NCI-H2081 treated with DMSO at 0.1 percent for 48 hours (cell line): ENCODE measurements around the gene PPP2R2C.

Source experiments
- DNase-seq: peaks from one replicate; lab custom pipeline; 2025; lab: John Stamatoyannopoulos, UW

The PPP2R2C gene

DNA sequence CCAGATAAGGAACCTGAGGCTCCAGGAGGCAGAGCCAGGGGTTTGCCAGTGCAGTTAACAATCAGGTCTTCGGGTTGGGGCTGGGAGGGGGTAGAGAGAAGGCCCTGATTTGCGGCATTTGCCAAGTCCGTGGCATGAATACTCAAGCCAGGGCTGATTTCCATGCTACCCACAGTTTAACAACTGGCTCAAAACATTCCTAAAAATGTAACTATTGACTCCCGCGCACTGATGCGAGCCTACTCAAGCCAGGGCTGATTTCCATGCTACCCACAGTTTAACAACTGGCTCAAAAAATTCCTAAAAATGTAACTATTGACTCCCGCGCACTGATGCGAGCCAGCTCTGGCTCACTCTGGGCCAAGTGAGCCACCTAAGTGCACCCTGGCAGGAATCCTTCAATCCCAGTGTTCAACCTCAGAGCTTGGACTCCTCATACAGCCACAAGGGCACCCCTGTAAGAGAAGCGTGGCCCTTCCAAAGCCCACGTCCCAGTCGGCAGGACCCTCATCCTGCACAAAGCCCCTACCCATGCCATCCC, 75.6 kb downstream of the PPP2R2C start:
- DNase-seq: no peak

DNA sequence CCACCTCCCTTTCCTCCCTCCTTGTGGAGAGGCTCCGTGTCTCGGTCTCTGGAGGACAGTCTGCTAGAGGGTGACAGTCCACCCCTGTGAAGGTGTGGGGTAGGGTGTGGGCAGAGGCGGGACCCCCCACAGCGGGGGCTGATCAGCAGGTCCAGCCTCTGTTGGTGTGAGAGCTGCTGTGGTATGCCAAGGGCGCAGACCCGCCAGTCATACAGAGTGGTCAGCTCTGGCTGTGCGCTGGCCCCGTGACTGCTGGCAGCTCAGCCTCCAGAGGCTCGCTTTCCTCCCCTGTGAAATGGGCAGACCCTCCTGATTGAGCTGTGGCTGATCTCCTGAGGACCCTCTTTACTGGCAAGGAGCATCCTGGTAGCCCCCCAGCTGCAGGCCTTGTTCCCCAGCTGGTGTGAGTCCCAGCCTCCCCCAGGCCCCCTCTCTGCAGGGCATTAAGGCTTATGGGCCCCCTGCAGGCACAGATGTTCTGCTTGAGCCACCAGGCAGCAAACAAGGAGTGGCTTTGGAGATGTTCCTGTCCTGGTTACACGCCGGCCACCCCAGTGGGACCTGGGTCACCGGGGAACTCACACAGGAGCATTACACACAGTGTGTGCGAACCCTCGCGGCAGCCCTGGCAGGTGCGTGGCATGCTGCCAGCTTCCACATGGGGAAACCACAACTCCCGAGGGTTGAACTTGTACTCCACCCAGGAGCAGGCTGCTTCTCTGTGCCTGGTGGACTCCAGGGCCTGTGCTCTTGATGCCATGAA, 76.8 kb downstream of the PPP2R2C start:
- DNase-seq: no peak

DNA sequence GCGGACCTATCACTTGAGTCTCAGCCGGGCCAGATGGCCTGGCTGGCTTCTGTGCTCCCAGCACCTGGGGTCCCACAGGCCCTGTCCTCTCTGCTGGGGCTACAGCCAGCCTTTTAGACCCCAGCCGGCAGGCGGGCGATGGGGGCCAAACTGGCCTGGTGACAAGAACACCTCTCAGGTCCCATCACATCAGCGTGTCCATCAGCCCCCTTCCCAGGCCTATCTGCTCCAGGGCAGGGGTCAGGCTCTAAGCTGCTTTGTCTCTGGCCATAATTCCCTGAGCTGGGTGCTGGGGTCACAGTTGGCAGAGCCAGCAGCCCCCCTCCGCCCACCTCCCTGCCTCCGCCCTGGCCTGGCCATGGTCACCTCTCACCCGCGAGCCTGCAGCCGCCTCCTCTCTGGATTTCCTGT, 77.7 kb downstream of the PPP2R2C start:
- no peak for DNase-seq

DNA sequence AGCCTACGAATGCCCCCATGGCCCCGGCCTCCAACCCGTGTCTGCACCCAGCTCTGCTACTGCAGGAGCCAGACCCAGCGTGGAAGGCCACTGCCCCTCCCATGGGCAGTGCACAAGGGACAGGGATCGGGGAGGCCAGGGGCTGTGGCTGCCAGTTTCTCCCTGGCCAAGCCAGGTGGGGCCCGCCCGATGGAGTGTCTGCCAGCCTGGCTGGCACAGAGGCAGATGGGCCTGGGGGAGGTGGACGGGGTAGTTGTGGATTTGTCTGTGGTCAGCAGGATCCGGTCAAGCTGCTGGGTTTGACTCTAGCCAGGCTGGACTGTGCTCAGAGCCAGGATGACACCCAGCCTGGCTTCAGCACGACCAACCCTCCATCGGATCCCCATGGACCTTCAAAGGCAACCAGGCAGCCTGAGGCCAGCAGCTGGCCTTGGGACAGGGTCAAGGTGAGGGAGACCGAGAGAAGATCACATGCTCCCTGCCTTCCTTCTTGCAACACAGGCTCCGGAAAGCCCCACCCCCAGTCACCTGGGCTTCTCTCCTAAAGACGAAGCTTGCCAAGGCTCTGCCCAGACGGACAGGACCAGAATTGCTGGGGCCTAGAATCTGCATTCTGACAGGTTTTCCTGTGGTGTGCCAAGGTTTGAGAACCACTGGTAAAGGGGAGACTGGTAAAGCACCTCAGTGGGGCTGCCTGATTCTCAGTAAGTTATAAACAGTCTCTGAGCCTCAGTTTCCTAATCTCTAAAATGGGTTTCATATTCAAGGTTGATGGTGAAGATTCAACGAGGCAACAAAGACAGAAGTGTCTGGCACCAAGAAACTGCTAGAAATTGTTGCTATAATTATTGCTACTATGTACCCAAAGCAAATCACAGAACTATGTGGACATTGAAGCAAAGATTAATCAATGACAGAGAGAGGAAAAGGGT, 78.6 kb downstream of the PPP2R2C start:
- no peak for DNase-seq

DNA sequence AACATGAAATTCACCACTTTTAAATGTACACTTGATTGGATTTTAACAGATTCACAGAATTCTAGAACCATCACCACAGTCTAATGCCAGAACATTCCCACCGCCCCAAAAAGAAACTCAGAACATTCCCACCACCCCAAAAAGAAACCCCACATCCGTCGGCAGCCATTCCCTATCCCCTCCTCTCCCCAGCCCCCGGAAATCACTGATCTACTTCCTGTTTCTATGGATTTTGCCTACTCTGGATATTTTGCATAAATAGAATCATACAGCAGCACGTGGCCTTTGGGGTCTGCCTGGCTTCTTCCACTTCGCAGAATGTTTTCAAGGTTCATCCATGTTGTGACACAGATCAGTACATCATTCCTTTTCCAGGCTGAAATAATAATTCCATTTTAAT, 79.3 kb downstream of the PPP2R2C start:
- DNase-seq: no peak

DNA sequence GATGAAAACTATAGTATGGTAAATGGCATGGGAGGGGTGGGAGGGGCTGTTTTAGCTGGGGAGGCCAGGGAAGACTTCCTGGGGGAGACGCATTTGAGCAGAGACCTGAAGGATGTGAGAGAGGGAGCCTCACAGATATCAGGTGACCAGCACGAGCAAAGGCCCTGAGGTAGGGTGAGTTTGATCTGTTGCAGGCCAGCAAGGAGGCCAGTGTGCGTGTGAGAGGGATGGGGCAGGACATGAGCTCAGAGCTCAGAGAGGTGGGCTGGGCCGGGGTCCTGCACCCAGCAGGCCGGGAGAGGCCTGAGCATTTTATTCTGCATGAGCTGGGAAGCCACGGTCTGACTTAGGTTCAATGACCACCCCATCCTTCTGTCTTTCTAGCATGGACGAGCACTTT, 80.0 kb downstream of the PPP2R2C start:
- DNase-seq: no peak

DNA sequence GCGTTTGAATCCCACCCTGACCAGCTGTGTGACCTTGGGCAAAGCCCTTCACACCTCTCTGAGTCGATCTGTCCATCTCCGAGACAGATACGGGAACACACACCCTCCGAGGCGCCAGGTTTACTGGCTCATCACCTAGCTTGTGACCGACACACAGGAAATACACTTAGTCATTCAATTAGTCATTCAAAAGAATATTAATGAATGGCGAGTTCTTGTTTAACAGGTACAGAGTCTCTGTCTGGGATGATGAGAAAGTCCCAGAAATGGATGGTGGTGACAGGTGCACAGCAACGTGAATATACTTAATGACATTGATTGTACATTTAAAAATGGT, 80.6 kb downstream of the PPP2R2C start:
- DNase-seq: no peak

DNA sequence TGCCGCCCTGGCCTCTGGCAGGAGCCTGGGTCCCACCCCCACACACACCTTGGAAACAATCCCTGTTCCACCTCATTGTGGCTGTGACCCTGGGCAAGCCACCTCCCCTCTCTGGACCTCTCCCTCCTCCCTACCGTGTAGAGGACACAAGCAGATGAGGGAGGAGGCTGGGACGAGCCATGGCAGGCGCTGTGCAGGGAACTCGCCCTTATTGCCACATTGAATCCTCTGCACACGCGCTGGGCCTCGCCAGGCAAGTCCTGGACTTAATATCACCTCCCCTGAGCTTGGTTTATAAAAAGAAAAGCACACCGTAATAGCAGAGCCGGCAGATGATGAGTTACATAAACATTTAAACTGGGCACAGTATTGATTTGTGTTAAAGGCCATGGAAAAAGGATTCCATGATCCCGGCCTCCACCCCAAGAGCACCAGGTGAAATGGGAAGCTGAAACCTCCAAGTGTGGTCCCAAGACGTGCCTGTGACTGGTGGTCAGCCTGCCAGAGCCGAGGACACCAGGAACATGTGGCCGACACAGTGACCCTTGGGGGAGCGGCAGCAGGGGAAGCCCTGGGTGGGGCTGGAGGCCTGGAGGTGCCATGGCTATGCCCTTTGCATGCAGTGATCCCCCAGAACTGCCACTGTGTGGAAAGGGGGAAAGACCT, 81.1 kb downstream of the PPP2R2C start:
- DNase-seq: no peak

DNA sequence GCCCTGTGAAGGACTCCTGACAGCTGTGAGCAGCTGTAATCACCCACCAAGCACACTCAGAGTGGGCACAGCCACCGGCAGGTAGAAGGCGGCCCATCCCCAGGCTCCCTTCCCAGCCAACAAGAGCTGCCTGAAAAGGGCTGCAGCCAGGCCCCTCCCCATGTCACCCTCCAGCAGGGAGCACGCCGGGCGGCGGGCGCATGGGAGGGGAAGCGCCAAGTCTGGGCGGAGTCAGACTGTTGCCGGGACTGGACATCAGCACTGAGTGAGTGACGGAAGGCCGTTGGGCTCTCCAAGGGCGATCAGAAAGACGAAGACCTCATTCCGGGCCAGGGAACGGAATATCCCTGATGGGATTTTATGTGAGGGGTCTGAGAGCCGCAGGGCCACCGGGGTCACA, 82.1 kb downstream of the PPP2R2C start:
- DNase-seq: no peak

DNA sequence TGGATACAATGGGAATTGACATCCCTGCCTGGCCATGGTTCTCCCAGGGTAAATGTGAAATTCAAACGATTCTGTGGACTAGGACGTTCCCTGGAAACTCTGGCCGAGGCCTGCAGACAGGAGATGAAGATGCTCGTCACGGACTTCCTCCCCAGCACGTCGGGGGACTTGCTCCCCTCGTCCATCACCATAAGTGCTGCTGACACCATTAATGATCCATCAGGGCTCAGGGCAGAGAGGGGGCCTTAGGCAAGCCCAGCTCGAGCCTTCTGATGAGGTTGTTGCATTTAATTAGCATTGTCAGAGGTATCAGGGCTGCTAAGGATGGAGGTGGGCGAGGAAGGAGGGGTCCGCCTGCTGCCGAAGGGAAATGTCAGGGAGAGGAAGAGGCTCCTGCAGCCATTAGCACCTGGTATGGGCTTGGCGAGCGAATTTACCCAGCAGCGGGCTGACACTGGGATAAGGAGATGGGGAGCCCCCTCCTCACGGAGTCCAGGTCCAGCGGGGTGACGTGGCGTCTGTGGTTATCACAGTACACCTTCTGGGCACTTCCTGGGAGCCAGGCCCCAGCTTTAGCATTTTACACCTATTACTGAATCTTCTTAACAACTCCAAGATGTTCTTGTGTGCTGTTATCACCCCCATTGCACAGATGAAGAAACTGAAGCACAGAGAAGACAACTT, 83.1 kb downstream of the PPP2R2C start:
- no peak for DNase-seq

DNA sequence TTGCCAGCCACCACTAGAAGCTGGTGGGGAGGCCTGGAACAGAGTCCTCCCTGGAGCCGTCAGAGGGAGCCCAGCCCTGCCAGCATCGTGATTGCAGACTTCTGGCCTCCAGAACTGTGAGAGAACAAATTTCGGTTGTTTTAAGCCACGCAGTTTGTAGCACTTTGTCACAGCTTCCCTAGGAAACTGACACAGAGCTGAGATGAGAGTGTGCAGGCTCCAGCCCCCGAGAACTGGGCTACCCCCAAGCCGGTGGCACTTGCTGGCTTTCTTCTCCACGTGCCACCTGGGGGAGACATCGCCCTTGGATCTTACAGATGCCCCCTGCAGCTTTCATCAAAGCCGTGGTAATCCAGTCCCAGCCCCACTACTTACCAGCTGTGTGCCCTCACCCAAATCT, 83.7 kb downstream of the PPP2R2C start:
- DNase-seq: no peak

DNA sequence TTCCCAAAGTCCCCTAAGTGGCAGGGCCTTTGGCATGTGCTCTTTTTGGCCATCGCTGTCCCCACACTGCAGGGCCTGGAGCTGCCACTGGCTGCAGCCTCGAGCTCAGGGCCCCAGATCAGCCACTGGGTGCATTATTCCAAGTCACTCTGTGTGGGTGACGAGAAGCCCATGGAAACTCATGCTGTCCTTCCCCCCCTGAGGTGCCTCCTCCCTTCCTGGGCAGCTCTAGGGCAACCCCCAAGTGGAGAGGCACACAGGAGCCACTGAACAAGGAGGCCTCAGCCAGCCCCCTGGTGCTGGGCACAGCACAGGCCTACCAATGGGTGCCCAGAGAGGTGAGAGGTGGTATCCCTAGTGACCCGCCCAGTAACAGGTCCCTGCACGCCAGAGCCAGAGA, 84.5 kb downstream of the PPP2R2C start:
- DNase-seq: no peak

DNA sequence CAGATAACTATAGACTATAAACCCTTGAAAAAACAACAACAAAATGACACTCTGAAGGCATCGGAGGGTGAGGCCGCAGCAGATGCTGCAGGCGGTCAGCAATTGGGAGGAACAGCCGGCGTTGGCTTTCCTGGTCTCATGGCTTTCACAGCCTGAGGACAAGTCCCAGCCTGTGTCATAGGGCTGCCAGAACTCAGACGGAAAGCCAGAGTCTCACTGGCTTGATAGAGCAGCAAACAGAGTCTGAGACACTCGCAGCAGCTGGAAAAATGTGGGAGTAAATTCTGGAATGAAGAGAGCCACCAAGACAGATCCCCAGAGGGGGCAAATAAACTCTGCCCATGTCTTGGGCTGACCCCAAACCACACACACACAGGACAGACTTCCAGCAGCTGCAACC, 86.3 kb downstream of the PPP2R2C start:
- DNase-seq: no peak

DNA sequence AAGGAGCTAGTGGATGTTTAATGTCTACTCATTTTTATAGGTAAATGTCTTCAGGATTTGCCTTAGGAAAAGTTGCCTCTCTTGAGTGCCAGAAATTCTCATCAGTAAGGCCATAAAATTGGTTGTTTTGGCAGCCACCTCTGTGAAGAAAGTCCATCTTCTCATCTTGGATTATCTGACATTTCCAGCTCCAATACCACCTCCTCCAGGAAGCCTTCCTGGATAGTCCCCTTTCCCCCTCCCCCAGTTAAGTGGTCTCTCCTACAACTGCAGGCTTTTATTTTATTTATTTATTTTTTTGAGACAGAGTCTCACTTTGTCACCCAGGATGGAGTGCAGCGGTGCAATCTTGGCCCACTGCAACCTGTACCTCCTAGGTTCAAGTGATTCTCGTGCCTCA, 87.1 kb downstream of the PPP2R2C start:
- DNase-seq: no peak

DNA sequence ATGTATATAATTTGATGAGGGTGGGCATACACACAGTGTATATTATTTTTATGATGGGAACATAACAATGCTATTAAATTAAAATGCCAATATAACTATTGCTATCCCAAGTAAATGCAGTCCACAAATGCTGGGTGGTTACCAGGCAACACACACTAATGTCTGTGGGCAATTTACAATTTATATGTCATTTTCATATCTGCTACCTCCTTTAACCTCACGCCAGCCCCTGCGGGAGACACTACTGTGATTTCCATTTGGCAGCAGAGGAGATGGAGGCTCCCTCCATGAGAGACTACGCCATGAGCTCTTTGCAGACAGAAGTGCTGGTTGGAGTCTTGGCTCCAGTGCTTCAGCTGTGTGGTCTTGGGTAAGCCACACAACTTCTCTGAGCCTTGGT, 87.9 kb downstream of the PPP2R2C start:
- DNase-seq: no peak

DNA sequence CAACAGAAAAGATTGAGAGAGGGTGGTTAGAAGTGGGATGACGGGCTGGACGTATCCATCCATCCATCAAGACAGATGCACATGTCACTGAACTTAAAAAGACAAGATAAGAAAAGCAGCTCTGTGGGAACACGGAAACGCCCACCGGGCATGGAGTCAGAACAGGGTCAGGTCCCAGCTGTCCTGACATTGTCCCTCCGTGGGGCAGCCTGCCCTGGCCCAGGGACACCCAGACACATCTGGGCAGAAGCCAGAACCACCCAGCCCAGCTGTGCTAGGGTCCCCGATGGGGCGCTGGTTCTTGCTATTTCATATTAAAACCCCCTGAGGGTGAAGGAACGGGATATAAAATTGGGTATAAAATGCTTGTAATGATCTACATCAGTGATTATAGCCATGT, 88.5 kb downstream of the PPP2R2C start:
- no peak for DNase-seq

DNA sequence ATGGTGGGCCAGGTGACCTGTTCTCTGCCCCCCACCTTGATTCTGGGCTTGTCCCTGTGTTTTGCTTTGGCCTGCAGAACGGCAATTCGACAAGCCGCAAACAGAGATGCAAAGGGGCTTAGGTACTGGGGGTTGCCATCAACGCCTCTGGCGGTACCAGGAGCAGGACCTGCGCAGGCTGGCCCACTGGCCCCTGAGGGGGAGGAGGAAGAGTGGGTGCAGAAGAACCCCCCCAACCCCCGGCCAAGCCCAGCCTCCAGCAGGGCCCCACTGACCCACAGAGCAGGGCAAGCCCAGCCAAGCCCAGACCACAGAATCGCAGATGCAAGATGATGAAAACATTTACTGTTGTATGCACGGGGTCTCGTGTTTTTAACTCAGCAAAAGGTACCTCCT, 89.4 kb downstream of the PPP2R2C start:
- DNase-seq: no peak

DNA sequence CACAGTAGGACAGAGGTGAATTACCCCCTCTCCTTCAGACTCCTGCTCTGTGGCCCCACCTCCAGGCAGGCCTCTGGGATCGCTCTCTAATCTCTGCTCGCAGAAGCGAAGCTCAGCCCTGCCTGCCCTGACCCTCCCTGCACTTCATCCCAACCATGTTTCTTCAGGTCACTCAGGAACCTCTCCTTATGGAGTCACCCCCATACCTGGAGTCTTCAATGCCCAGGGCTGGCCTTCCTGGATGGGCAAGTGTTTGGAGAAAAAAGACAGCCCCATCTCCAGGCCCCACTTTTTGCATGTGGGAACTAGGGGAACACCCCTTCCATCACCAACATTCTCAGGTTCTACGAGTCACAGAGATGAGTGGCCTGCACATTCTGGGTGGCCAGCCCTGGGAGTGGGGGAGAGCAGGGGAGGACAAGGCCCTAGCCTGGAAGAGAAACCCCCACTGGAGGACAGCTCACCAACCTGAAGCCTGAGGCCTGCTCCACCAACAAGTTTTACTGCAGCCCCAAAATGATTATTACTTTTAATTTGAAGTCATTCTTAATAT, 90.8 kb downstream of the PPP2R2C start:
- DNase-seq: no peak

DNA sequence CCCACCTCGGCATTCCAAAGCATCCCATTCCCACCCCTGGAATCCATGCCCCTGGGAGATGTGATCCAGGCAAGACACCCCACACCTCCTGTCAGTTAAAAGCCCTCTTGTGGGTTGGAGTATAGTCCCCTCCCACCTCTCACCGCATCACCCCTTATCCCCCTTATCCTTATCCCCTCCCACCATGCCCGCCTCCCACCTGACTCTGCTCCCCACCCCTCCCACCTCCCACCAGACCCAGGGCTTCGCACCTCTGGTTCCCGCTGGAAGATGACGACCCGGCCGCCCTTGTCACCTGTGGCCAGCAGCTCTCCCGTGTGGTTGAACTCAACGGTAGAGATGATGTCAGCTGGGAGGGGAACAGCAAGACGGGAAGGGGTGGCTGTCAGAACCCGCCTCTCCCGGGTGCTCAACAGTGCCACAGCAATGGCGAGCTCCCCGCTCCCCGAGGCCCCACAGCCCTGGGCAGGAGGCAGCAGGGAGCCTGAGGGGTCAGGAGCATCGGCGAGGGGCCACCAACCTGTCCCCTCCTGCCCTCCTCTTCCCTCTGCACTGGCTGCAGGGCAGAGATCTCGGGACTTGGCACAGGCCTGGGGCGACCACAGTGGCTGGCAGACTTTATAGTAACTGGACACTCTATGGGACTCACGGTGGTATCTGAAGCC, 91.5 kb downstream of the PPP2R2C start:
- DNase-seq: no peak

DNA sequence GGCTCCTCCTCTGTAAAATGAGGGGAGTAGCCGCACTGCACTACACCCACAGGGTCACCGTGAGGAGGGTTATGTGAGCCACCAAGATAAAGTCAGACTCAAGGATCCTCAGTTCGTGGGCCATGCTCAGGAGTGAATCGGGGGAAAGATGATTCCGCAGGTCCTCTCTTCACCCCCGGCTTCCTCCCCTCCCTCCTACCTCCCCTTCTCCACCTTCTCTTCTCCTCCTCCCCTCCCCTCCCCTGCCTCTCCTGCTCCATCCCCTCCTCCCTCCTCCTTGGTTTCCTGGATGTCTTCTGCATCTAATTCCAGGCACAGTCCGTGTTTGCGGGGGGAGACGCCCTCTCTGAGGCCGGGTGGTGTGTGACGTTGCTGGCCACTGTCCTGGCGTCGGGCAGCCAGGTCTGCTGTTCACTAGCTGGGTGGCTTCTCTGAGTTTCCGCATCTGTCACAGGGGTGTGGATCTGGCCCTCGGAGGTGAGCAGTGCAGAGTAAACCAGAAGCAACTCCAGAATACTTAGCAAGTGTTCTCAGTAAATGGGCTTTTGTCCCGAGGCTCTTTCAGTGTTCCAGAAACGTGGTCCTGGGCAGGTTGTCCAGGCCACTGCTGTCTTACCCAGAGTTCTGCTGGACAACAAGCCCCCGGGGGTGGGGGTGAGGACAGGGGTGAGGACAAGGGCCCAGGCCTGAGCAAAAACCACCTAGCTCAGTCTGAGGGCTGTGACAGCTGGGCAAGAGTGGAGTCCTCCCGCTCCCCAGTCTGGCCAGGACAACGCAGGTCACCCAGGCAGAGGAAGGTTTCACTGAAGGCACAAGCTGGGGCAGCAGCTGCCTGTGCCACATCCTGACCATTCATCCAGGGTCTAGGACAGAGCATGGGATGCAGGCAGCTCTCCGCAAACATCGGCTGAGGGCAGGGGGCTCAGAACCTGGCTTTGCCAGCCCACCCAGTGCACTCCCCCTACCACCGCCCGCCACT, 92.4 kb downstream of the PPP2R2C start:
- DNase-seq: no peak
